IMR-90 (cell line): ENCODE data around the gene TNS1. TPM values are rescaled to one million over a fixed set of nuclear protein-coding genes. Genes with fewer than 3 reads are reported as not detected.

Experiments
- ATAC-seq: fragments of 200-7000 bp; cut with Tn5 transposase; 2 replicates; pipeline ENCODE4 v1.9.1; 2020; ENCODE audit warnings: low read depth, mild to moderate bottlenecking, moderate library complexity
- BruUV-seq: library from RNA; stranded (reverse); fragments of 400-500 nt; replicated peaks from 2 replicates; lab custom pipeline; 2021; lab: Mats Ljungman, UMichigan
- CTCF ChIA-PET: fragments of 300-600 bp; formaldehyde crosslinking; extraction: SDS; loops from one replicate; lab custom pipeline; 2021; ENCODE audit warnings: antibody characterized with exemption; lab: Yijun Ruan, JAX
- POLR2A ChIA-PET: fragments of 300-600 bp; sonication (Branson Sonifier 250); formaldehyde crosslinking; loops from one replicate; lab custom pipeline; 2022; ENCODE audit warnings: antibody characterized with exemption; ENCODE audit not compliant: unreplicated experiment; lab: Charles Lee
- DNase-seq: peaks from one replicate; pipeline ENCODE4 v3.0.0; 2013
- H2AFZ ChIP-seq: replicated peaks from 2 replicates; pipeline ENCODE3; 2013; ENCODE audit warnings: low read length, mild to moderate bottlenecking; ENCODE audit not compliant: poor library complexity
- H2AK5ac ChIP-seq: 2 replicates; pipeline ENCODE4 v1.6.1; 2013; ENCODE audit warnings: low read depth, low read length, inconsistent platforms
- H2AK9ac ChIP-seq: replicated peaks from 2 replicates; pipeline ENCODE3; 2013; ENCODE audit warnings: mild to moderate bottlenecking, low read depth, low read length, moderate library complexity; ENCODE audit not compliant: poor library complexity
- H2BK120ac ChIP-seq: 2 replicates; pipeline ENCODE4 v1.6.1; 2013; ENCODE audit warnings: low read depth, low read length, inconsistent platforms
- H2BK15ac ChIP-seq: 3 replicates; pipeline ENCODE4 v1.6.1; 2013; ENCODE audit warnings: low read depth, low read length, inconsistent platforms
- H2BK20ac ChIP-seq: 2 replicates; pipeline ENCODE4 v1.6.1; 2013; ENCODE audit warnings: low read depth, mild to moderate bottlenecking, inconsistent platforms, low read length, moderate library complexity
- H2BK5ac ChIP-seq: 2 replicates; pipeline ENCODE4 v1.6.1; 2013; ENCODE audit warnings: mild to moderate bottlenecking, low read depth, low read length, inconsistent platforms; ENCODE audit not compliant: poor library complexity, severe bottlenecking
- H3K14ac ChIP-seq: replicated peaks from 2 replicates; pipeline ENCODE4 v1.6.1; 2013; ENCODE audit warnings: low read depth, low read length, inconsistent platforms
- H3K18ac ChIP-seq: 2 replicates; pipeline ENCODE4 v1.6.1; 2013; ENCODE audit warnings: low read depth, low read length, control low read depth
- H3K23ac ChIP-seq: 2 replicates; pipeline ENCODE4 v1.6.1; 2013; ENCODE audit warnings: low read depth, low read length, inconsistent platforms
- H3K27ac ChIP-seq: 2 replicates; pipeline ENCODE4 v1.5.1; 2013; ENCODE audit warnings: mild to moderate bottlenecking, control low read depth, low read length; ENCODE audit not compliant: insufficient read depth
- H3K27me3 ChIP-seq: 2 replicates; pipeline ENCODE4 v1.6.1; 2013; ENCODE audit warnings: low read length; ENCODE audit not compliant: control insufficient read depth, insufficient read depth
- H3K36me3 ChIP-seq: 2 replicates; pipeline ENCODE4 v1.6.1; 2013; ENCODE audit warnings: low read length, mixed read lengths; ENCODE audit not compliant: control insufficient read depth, insufficient read depth
- H3K4ac ChIP-seq: 2 replicates; pipeline ENCODE4 v1.6.1; 2013; ENCODE audit warnings: low read depth, low read length, inconsistent platforms
- H3K4me1 ChIP-seq: 2 replicates; pipeline ENCODE4 v1.6.1; 2013; ENCODE audit warnings: low read length, mixed read lengths; ENCODE audit not compliant: control insufficient read depth, insufficient read depth
- H3K4me2 ChIP-seq: 2 replicates; pipeline ENCODE4 v1.6.1; 2013; ENCODE audit warnings: low read depth, mild to moderate bottlenecking, control low read depth, low read length, moderate library complexity
- H3K4me3 ChIP-seq: 2 replicates; pipeline ENCODE4 v1.5.1; 2013; ENCODE audit warnings: low read depth, mild to moderate bottlenecking, control low read depth, low read length, moderate library complexity; ENCODE audit not compliant: insufficient read depth
- H3K56ac ChIP-seq: 2 replicates; pipeline ENCODE4 v1.6.1; 2013; ENCODE audit warnings: low read length, inconsistent platforms; ENCODE audit not compliant: insufficient read depth; ENCODE audit errors: extremely low read depth
- H3K79me1 ChIP-seq, 2 experiments: 2 replicates each; pipeline ENCODE4 v1.6.1; 2013; ENCODE audit warnings: low read length in 2 of 2, inconsistent platforms in 1 of 2, low read depth in 1 of 2
- H3K9ac ChIP-seq: 2 replicates; pipeline ENCODE4 v1.6.1; 2013; ENCODE audit warnings: low read depth, low read length, control low read depth
- H3K9me1 ChIP-seq: 2 replicates; pipeline ENCODE4 v1.6.1; 2013; ENCODE audit warnings: low read length, inconsistent platforms; ENCODE audit not compliant: insufficient read depth
- H3K9me3 ChIP-seq: 2 replicates; pipeline ENCODE4 v1.6.1; 2013; ENCODE audit warnings: low read length; ENCODE audit not compliant: control insufficient read depth, insufficient read depth
- H4K20me1 ChIP-seq: 2 replicates; pipeline ENCODE4 v1.6.1; 2013; ENCODE audit warnings: low read length, inconsistent platforms; ENCODE audit not compliant: insufficient read depth
- H4K5ac ChIP-seq: 2 replicates; pipeline ENCODE4 v1.6.1; 2013; ENCODE audit warnings: mild to moderate bottlenecking, low read depth, low read length, control low read depth
- H4K8ac ChIP-seq, 2 experiments: 2 replicates each; pipeline ENCODE4 v1.6.1; 2013; ENCODE audit warnings: low read depth in 2 of 2, low read length in 2 of 2, control low read depth in 1 of 2, inconsistent platforms in 1 of 2
- H4K91ac ChIP-seq: 2 replicates; pipeline ENCODE4 v1.6.1; 2013; ENCODE audit warnings: low read depth, low read length, inconsistent platforms; ENCODE audit not compliant: insufficient read depth
- CHD1 ChIP-seq: IDR thresholded peaks from 2 replicates; pipeline ENCODE4 v1.6.1; 2012; ENCODE audit warnings: low read depth, low read length, improper control_type of control experiment
- CTCF ChIP-seq: conservative IDR thresholded peaks from 2 replicates; pipeline ENCODE4 v1.5.1; 2012; ENCODE audit warnings: mild to moderate bottlenecking, low read depth, low read length, improper control_type of control experiment
- MAFK ChIP-seq: IDR thresholded peaks from 2 replicates; pipeline ENCODE4 v1.6.1; 2012; ENCODE audit warnings: low read depth, low read length, improper control_type of control experiment
- POLR2A ChIP-seq: IDR thresholded peaks from 2 replicates; pipeline ENCODE4 v1.6.1; 2012; ENCODE audit warnings: mild to moderate bottlenecking, low read depth, low read length
- RAD21 ChIP-seq: IDR thresholded peaks from 2 replicates; pipeline ENCODE4 v1.6.1; 2012; ENCODE audit warnings: low read length, improper control_type of control experiment
- RCOR1 ChIP-seq: IDR thresholded peaks from 2 replicates; pipeline ENCODE4 v1.6.1; 2012; ENCODE audit warnings: mild to moderate bottlenecking, low read length, improper control_type of control experiment; ENCODE audit not compliant: insufficient replicate concordance
- SMC3 ChIP-seq: fragments of 150-350 bp; IDR thresholded peaks from 2 replicates; pipeline ENCODE4 v1.6.1; 2016; ENCODE audit warnings: low read depth, mild to moderate bottlenecking, antibody characterized with exemption, low read length, moderate library complexity
- WGBS, 2 experiments: methylation state at CpG; one replicate each; pipeline versions ENCODE4 v1.1.5 to v1.1.7; 2013; ENCODE audit warnings: missing lambda C conversion rate in 2 of 2; ENCODE audit not compliant: insufficient read length in 1 of 2; ENCODE audit errors: extremely low coverage in 2 of 2; 5-methylcytosine and 5-hydroxymethylcytosine counted together
- dilution Hi-C: fragments of 300-500 bp; cut with HindIII; formaldehyde crosslinking; loops from one replicate; pipeline ENCODE4 v1.14.3; 2018; ENCODE audit warnings: low sequenced_read_pairs; ENCODE audit not compliant: unreplicated experiment
- in situ Hi-C: fragments of 300-500 bp; cut with MboI; formaldehyde crosslinking; loops from 3 replicates; pipeline ENCODE4 v1.14.3; 2019; ENCODE audit warnings: low sequenced_read_pairs, inconsistent platforms, mixed read lengths
- intact Hi-C: fragments of 100-400 bp; cut with micrococcal nuclease; formaldehyde crosslinking; loops from 2 replicates; pipeline ENCODE4 v1.10.0; 2022
- polyA plus RNA-seq, 3 experiments: library from polyadenylated mRNA; depleted of rRNA; stranded (reverse); fragments of >200 nt; gene quantifications; 2 replicates each; pipeline ENCODE4 v1.2.3, GENCODE V29; 2012; ENCODE audit warnings: low replicate concordance in 1 of 3
- total RNA-seq: library from RNA; depleted of rRNA; stranded (reverse); fragments of >200 nt; gene quantifications from 2 replicates; pipeline ENCODE4 v1.2.3, GENCODE V29; 2012

Gene TNS1
- total and polyA plus RNA-seq, 2 of the 4 experiments (the other 2 are of a cell fraction): 41.1 to 45.2 TPM

GRCh38 chr2:217785544-217786045 is 217.2 kb downstream of the TNS1 start:
- H2AK5ac ChIP-seq: no peak overlapping the region
- TF ChIP-seq POLR2A (0 out of 2 replicates have a peak, but pooled peaks have one; percentile 32), CTCF (peak; percentile 98), CHD1 (no peak), RAD21 (peak; percentile 95), MAFK (no peak), RCOR1 (no peak), SMC3 (peak; percentile 72)
- peak overlapping the region; percentile 39; the same call in 1 of the 2 replicates for H3K14ac ChIP-seq
- H2BK15ac ChIP-seq: no peak overlapping the region
- H4K20me1 ChIP-seq: no peaks in the 10 kb centered on the region; the same call in 1 of the 2 replicates
- no peak overlapping the region for H3K4me2 ChIP-seq
- no TSS peak for BruUV-seq
- peak overlapping the region; percentile 86 for H2AFZ ChIP-seq
- H3K18ac ChIP-seq: no peak overlapping the region
- no peak overlapping the region for H3K4ac ChIP-seq
- no peak overlapping the region for H3K23ac ChIP-seq
- H3K9ac ChIP-seq: peak overlapping the region; percentile 45
- H4K8ac ChIP-seq: peak overlapping the region in 1 of 2 experiments; percentile 72; a peak in 1 of 4 replicates
- no peak overlapping the region for H3K4me3 ChIP-seq
- H3K36me3 ChIP-seq: no peaks in the 10 kb centered on the region
- 53% methylated on average over 3 of the region's 10 CpGs; no CpG with 5 or more reads in 1 of the 2 experiments for WGBS, 2 experiments
- no peak overlapping the region for H2AK9ac ChIP-seq
- peaks cover 3% of the 10 kb centered on the region for H3K4me1 ChIP-seq
- peak; percentile 92 for ATAC-seq
- POLR2A ChIA-PET: interaction anchor here (1.0 kb wide), 1 partner anchor 208 kb away, joined by 6 read pairs; no protein-coding TSS in a partner anchor
- intact Hi-C loops (loop anchor here (1.0 to 5.0 kb wide), 5 partner anchors 82 to 283 kb away; no protein-coding TSS in a partner anchor), dilution Hi-C loops (no loop called here), in situ Hi-C loops (loop anchor here (5.0 kb wide), 1 partner anchor 282 kb away; the partner anchor contains the start of gene RUFY4)
- H3K27me3 ChIP-seq: no peaks in the 10 kb centered on the region
- no peak overlapping the region for H2BK120ac ChIP-seq
- peak; percentile 60 for DNase-seq
- CTCF ChIA-PET: interaction anchor here (0.6 to 2.8 kb wide), 21 partner anchors 8 to 1122 kb away, joined by 3 to 16 read pairs (median 4); partner anchors contain the start of gene RUFY4
- no peak overlapping the region for H2BK20ac ChIP-seq
- H2BK5ac ChIP-seq: no peak overlapping the region
- H4K5ac ChIP-seq: no peak overlapping the region; the same call in 1 of the 2 replicates
- no peak overlapping the region for H4K91ac ChIP-seq
- H3K56ac ChIP-seq: no peak overlapping the region
- H3K9me3 ChIP-seq: no peaks in the 10 kb centered on the region
- no peaks in the 10 kb centered on the region for H3K79me1 ChIP-seq
- H3K27ac ChIP-seq: no peak overlapping the region
- no peaks in the 10 kb centered on the region for H3K9me1 ChIP-seq
